Measurements from ENCODE around the gene MIPOL1. TPM values are rescaled to one million over a fixed set of nuclear protein-coding genes. Genes with fewer than 3 reads are reported as not detected.

Gene MIPOL1
- total and polyA plus RNA-seq, 2 of the 13 experiments (the other 11 are each of a cell fraction or from before 2014, with no cell fraction given) = 8.6 to 34.2 TPM

DNA sequence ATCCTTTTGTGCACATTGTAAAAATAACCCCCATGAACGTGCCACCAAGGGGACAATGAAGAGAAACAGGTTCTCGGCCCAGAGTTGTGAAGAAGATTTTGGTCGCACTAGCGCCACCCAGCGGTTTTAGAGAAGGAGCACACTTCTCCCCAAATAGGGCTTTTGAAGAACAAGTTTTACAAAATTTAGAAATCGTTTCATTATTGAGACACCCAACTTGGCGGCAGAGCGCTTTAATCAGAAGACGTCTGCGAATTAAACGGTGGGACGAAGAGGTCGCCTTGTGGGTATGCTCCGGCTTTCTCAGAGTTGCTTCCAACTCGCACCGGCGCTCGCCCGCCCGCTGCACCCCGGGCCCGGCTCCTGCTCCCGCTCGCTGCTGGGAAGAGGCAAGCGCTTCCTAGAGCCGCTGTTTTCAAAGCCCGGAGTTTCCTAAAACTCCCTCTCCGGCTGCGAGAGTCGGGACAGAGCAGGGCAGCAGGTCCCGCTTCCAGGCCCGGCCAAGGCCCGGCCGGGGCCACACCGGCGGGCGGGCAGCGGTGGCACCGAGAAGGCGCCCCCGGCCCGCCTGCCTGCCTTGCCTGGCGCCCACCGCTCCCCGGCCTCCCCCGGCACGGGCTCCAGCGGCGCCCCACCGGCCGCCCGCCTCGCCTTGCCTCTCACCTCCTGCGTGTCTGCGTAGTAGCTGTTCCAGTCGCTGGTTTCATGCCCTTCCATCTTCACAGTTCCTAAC lies 396.7 kb downstream of the MIPOL1 start (continued):
- TF ChIP-seq, protein P1, sequence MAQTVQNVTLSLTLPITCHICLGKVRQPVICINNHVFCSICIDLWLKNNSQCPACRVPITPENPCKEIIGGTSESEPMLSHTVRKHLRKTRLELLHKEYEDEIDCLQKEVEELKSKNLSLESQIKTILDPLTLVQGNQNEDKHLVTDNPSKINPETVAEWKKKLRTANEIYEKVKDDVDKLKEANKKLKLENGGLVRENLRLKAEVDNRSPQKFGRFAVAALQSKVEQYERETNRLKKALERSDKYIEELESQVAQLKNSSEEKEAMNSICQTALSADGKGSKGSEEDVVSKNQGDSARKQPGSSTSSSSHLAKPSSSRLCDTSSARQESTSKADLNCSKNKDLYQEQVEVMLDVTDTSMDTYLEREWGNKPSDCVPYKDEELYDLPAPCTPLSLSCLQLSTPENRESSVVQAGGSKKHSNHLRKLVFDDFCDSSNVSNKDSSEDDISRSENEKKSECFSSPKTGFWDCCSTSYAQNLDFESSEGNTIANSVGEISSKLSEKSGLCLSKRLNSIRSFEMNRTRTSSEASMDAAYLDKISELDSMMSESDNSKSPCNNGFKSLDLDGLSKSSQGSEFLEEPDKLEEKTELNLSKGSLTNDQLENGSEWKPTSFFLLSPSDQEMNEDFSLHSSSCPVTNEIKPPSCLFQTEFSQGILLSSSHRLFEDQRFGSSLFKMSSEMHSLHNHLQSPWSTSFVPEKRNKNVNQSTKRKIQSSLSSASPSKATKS (CRISPR knock-in tag; IDR thresholded peaks at IDR 0.05) = no peak; the same call in 1 of the 2 replicates
- TF ChIP-seq, protein P2, sequence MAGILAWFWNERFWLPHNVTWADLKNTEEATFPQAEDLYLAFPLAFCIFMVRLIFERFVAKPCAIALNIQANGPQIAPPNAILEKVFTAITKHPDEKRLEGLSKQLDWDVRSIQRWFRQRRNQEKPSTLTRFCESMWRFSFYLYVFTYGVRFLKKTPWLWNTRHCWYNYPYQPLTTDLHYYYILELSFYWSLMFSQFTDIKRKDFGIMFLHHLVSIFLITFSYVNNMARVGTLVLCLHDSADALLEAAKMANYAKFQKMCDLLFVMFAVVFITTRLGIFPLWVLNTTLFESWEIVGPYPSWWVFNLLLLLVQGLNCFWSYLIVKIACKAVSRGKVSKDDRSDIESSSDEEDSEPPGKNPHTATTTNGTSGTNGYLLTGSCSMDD (CRISPR knock-in tag; IDR thresholded peaks at IDR 0.05) = no peak
- TF ChIP-seq ZNF263 (CRISPR knock-in tag; IDR thresholded peaks at IDR 0.05) (0 out of 2 replicates have a peak, but pooled peaks have one; percentile 36), ZFP1 (CRISPR knock-in tag; IDR thresholded peaks at IDR 0.05) (0 out of 2 replicates have a peak, but pooled peaks have one; percentile 67), NFKB2 (CRISPR knock-in tag; IDR thresholded peaks at IDR 0.05; ENCODE audit: borderline replicate concordance) (no peak), MBD4 (IDR thresholded peaks at IDR 0.05; ENCODE audit: borderline replicate concordance, low read length) (no peak), NCOA2 (CRISPR knock-in tag; IDR thresholded peaks at IDR 0.05) (no peak; the same call in 1 of the 2 replicates), ZNF329 (CRISPR knock-in tag; IDR thresholded peaks at IDR 0.05; ENCODE audit: low read depth) (no peak), ZNF672 (CRISPR knock-in tag; IDR thresholded peaks at IDR 0.05) (no peak), ZNF335 (CRISPR knock-in tag; IDR thresholded peaks at IDR 0.05) (no peak), EZH2 (conservative IDR thresholded peaks at IDR 0.05; ENCODE audit: low read depth, low read length) (no peak), ZNF20 (CRISPR knock-in tag; IDR thresholded peaks at IDR 0.05) (peak; percentile 82; the same call in 1 of the 2 replicates), ZNF780A (CRISPR knock-in tag; IDR thresholded peaks at IDR 0.05) (no peak), IKZF1 (IDR thresholded peaks at IDR 0.05) (no peak), SIX1 (CRISPR knock-in tag; IDR thresholded peaks at IDR 0.05; ENCODE audit: borderline replicate concordance) (no peak), CREB1 (IDR thresholded peaks at IDR 0.05) (no peak), CREB1 (CRISPR knock-in tag; IDR thresholded peaks at IDR 0.05) (no peak), SAP130 (CRISPR knock-in tag; IDR thresholded peaks at IDR 0.05; ENCODE audit: low read depth) (peak; percentile 56)
- TF ChIP-seq, protein P3, sequence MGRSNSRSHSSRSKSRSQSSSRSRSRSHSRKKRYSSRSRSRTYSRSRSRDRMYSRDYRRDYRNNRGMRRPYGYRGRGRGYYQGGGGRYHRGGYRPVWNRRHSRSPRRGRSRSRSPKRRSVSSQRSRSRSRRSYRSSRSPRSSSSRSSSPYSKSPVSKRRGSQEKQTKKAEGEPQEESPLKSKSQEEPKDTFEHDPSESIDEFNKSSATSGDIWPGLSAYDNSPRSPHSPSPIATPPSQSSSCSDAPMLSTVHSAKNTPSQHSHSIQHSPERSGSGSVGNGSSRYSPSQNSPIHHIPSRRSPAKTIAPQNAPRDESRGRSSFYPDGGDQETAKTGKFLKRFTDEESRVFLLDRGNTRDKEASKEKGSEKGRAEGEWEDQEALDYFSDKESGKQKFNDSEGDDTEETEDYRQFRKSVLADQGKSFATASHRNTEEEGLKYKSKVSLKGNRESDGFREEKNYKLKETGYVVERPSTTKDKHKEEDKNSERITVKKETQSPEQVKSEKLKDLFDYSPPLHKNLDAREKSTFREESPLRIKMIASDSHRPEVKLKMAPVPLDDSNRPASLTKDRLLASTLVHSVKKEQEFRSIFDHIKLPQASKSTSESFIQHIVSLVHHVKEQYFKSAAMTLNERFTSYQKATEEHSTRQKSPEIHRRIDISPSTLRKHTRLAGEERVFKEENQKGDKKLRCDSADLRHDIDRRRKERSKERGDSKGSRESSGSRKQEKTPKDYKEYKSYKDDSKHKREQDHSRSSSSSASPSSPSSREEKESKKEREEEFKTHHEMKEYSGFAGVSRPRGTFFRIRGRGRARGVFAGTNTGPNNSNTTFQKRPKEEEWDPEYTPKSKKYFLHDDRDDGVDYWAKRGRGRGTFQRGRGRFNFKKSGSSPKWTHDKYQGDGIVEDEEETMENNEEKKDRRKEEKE (IDR thresholded peaks at IDR 0.05) = no peak
- TF ChIP-seq, protein P4, sequence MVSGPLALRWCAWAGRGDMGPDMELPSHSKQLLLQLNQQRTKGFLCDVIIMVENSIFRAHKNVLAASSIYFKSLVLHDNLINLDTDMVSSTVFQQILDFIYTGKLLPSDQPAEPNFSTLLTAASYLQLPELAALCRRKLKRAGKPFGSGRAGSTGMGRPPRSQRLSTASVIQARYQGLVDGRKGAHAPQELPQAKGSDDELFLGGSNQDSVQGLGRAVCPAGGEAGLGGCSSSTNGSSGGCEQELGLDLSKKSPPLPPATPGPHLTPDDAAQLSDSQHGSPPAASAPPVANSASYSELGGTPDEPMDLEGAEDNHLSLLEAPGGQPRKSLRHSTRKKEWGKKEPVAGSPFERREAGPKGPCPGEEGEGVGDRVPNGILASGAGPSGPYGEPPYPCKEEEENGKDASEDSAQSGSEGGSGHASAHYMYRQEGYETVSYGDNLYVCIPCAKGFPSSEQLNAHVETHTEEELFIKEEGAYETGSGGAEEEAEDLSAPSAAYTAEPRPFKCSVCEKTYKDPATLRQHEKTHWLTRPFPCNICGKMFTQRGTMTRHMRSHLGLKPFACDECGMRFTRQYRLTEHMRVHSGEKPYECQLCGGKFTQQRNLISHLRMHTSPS (CRISPR knock-in tag; IDR thresholded peaks at IDR 0.05; ENCODE audit: low read depth) = peak; percentile 14; the same call in 1 of the 2 replicates
- TF ChIP-seq, protein P5, sequence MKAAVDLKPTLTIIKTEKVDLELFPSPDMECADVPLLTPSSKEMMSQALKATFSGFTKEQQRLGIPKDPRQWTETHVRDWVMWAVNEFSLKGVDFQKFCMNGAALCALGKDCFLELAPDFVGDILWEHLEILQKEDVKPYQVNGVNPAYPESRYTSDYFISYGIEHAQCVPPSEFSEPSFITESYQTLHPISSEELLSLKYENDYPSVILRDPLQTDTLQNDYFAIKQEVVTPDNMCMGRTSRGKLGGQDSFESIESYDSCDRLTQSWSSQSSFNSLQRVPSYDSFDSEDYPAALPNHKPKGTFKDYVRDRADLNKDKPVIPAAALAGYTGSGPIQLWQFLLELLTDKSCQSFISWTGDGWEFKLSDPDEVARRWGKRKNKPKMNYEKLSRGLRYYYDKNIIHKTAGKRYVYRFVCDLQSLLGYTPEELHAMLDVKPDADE (CRISPR knock-in tag; IDR thresholded peaks at IDR 0.05) = no peak
